ENCODE results near the gene WDR53.
"Not testable (repeated sequence)": the region's sequence is repeated elsewhere in the genome, so short reads cannot be mapped to it uniquely, and the experiment has no call there.

The WDR53 gene

GRCh38 chr3:196514913-196515621 is 53.3 kb downstream of the WDR53 start, which contains the start of gene SMCO1:
Gene SMCO1, minus strand, starts transcription at chr3:196515346. Its CDS starts 137 bp downstream, at chr3:196515209.
- DNase-seq, result no peak

GRCh38 chr3:196514350-196514716 is 54.0 kb downstream of the WDR53 start:
- DNase-seq, result no peak

- DNase-seq, result no peak
These were observed 54.5 kb downstream of the WDR53 start for GRCh38 chr3:196513697-196514349.

- not testable (repeated sequence) for DNase-seq
These were observed 56.5 kb downstream of the WDR53 start for GRCh38 chr3:196511646-196512425.

- DNase-seq, result not testable (repeated sequence)
These were observed 57.2 kb downstream of the WDR53 start for GRCh38 chr3:196511108-196511507.

- no peak for DNase-seq
These were observed 61.7 kb downstream of the WDR53 start for GRCh38 chr3:196506687-196507086.

- no peak for DNase-seq
These were observed 63.8 kb downstream of the WDR53 start for GRCh38 chr3:196504556-196504955.

All from NCI-H2171 (cell line).